Smooth muscle cell (in vitro differentiated cells): ENCODE results near the gene SLC46A1. TPM values are rescaled to one million over a fixed set of nuclear protein-coding genes. Genes with fewer than 3 reads are reported as not detected.

Source experiments
- DNase-seq: peaks from one replicate; lab custom pipeline; 2025; ENCODE audit not compliant: unreplicated experiment; lab: John Stamatoyannopoulos, UW
- H2AFZ ChIP-seq: fragments of 200-600 bp; sonication (generic); 2 replicates; pipeline ENCODE4 v1.6.0; 2016; ENCODE audit warnings: antibody characterized with exemption, low read depth, mild to moderate bottlenecking
- H3F3A ChIP-seq: fragments of 200-600 bp; sonication (generic); 2 replicates; pipeline ENCODE4 v1.6.0; 2017; ENCODE audit warnings: antibody characterized with exemption, low read depth
- H3K27ac ChIP-seq: fragments of 200-600 bp; sonication (generic); 2 replicates; pipeline ENCODE4 v1.5.1; 2016; ENCODE audit warnings: low read depth, mild to moderate bottlenecking
- H3K27me3 ChIP-seq: fragments of 200-600 bp; sonication (generic); 2 replicates; pipeline ENCODE4 v1.6.1; 2016; ENCODE audit warnings: low read depth, mild to moderate bottlenecking
- H3K36me3 ChIP-seq: fragments of 200-600 bp; sonication (generic); 2 replicates; pipeline ENCODE4 v1.5.1; 2016; ENCODE audit warnings: low read depth
- H3K4me1 ChIP-seq: fragments of 200-600 bp; sonication (generic); 2 replicates; pipeline ENCODE4 v1.5.1; 2016; ENCODE audit warnings: low read depth
- H3K4me2 ChIP-seq: fragments of 200-600 bp; sonication (generic); 2 replicates; pipeline ENCODE4 v1.6.0; 2016; ENCODE audit warnings: mild to moderate bottlenecking
- H3K4me3 ChIP-seq: fragments of 200-600 bp; sonication (generic); 2 replicates; pipeline ENCODE4 v1.5.1; 2016; ENCODE audit warnings: mild to moderate bottlenecking
- H3K79me2 ChIP-seq: fragments of 200-600 bp; sonication (generic); 2 replicates; pipeline ENCODE4 v1.6.0; 2016; ENCODE audit warnings: low read depth, mild to moderate bottlenecking
- H3K9ac ChIP-seq: fragments of 200-600 bp; sonication (generic); 2 replicates; pipeline ENCODE4 v1.6.0; 2016; ENCODE audit warnings: low read depth
- H3K9me3 ChIP-seq: fragments of 200-600 bp; sonication (generic); replicated peaks from 2 replicates; pipeline ENCODE4 v1.5.1; 2016; ENCODE audit warnings: low read depth
- H4K20me1 ChIP-seq: fragments of 200-600 bp; sonication (generic); 2 replicates; pipeline ENCODE4 v1.6.0; 2016; ENCODE audit warnings: low read depth
- CTCF ChIP-seq: fragments of 200-600 bp; sonication (generic); IDR thresholded peaks from 2 replicates; pipeline ENCODE4 v1.5.1; 2017; ENCODE audit warnings: borderline replicate concordance, mild to moderate bottlenecking, antibody characterized with exemption; ENCODE audit not compliant: insufficient read depth, poor library complexity, severe bottlenecking
- WGBS: methylation state at CpG from one replicate; pipeline ENCODE4 v1.1.7; 2016; ENCODE audit warnings: low lambda C conversion rate; 5-methylcytosine and 5-hydroxymethylcytosine counted together
- polyA plus RNA-seq: library from polyadenylated mRNA; unstranded; fragments of >200 nt; fragmentation: Nextera tagmentation; extraction: Ambion mirVana; gene quantifications from 2 replicates; pipeline ENCODE4 v1.2.1, GENCODE V29; 2016
- total RNA-seq: library from RNA; depleted of rRNA; stranded (reverse); fragments of >200 nt; gene quantifications from 2 replicates; pipeline ENCODE4 v1.2.3, GENCODE V29; 2014

The SLC46A1 gene
- total and polyA plus RNA-seq, 2 experiments from 2014 or later: 7.0 to 20.9 TPM

- no peaks in the 10 kb centered on the region for H3K36me3 ChIP-seq
- no peaks in the 10 kb centered on the region for H3F3A ChIP-seq
- H3K27ac ChIP-seq: no peak overlapping the region
- no peak overlapping the region for H2AFZ ChIP-seq
- H3K4me1 ChIP-seq: no peaks in the 10 kb centered on the region
- no peaks in the 10 kb centered on the region for H3K79me2 ChIP-seq
- no peaks in the 10 kb centered on the region for H4K20me1 ChIP-seq
- DNase-seq: no peak
- no peak overlapping the region for H3K4me3 ChIP-seq
- 84% methylated on average over 7 of the region's 7 CpGs for WGBS
- no peaks in the 10 kb centered on the region for H3K9me3 ChIP-seq
- H3K4me2 ChIP-seq: no peak overlapping the region
- TF ChIP-seq CTCF: no peak
- no peaks in the 10 kb centered on the region for H3K27me3 ChIP-seq
- no peak overlapping the region for H3K9ac ChIP-seq
Measured at GRCh38 chr17:28421787-28422305, 15.8 kb upstream of the SLC46A1 start.

- Histone ChIP-seq H3K9ac (no peak overlapping the region), H3K27me3 (no peaks in the 10 kb centered on the region), H3K4me3 (no peak overlapping the region), H3K27ac (no peak overlapping the region), H3K9me3 (no peaks in the 10 kb centered on the region), H3F3A (no peaks in the 10 kb centered on the region), H3K4me2 (no peak overlapping the region), H4K20me1 (no peaks in the 10 kb centered on the region), H3K79me2 (no peaks in the 10 kb centered on the region), H2AFZ (no peak overlapping the region), H3K4me1 (no peaks in the 10 kb centered on the region), H3K36me3 (no peaks in the 10 kb centered on the region)
- TF ChIP-seq CTCF: peak; percentile 57
- no peak for DNase-seq
- 28% methylated on average over 13 of the region's 13 CpGs for WGBS
Measured at GRCh38 chr17:28416703-28417311, 10.8 kb upstream of the SLC46A1 start.

- H3K27me3 ChIP-seq: no peaks in the 10 kb centered on the region
- H4K20me1 ChIP-seq: no peaks in the 10 kb centered on the region
- no peak overlapping the region for H3K4me2 ChIP-seq
- WGBS: 89% methylated on average over 3 of the region's 3 CpGs
- H3K27ac ChIP-seq: no peak overlapping the region
- no peaks in the 10 kb centered on the region for H3K36me3 ChIP-seq
- no peak for DNase-seq
- H3K4me1 ChIP-seq: no peaks in the 10 kb centered on the region
- no peaks in the 10 kb centered on the region for H3F3A ChIP-seq
- no peak overlapping the region for H3K9ac ChIP-seq
- H3K79me2 ChIP-seq: no peaks in the 10 kb centered on the region
- no peaks in the 10 kb centered on the region for H3K9me3 ChIP-seq
- H3K4me3 ChIP-seq: no peak overlapping the region
- H2AFZ ChIP-seq: no peak overlapping the region
- no peak for TF ChIP-seq CTCF
Measured at GRCh38 chr17:28415886-28416285, 9.9 kb upstream of the SLC46A1 start.

GRCh38 chr17:28413804-28414203 lies 7.8 kb upstream of the SLC46A1 start:
- Histone ChIP-seq H3K36me3 (no peaks in the 10 kb centered on the region), H3K27ac (no peak overlapping the region), H3F3A (no peaks in the 10 kb centered on the region), H4K20me1 (no peaks in the 10 kb centered on the region), H3K4me2 (no peak overlapping the region), H3K27me3 (no peaks in the 10 kb centered on the region), H3K9me3 (no peaks in the 10 kb centered on the region), H3K4me1 (no peaks in the 10 kb centered on the region), H2AFZ (no peak overlapping the region), H3K79me2 (no peaks in the 10 kb centered on the region), H3K9ac (no peak overlapping the region), H3K4me3 (no peak overlapping the region)
- DNase-seq: no peak
- no peak for TF ChIP-seq CTCF
- 74% methylated on average over 7 of the region's 7 CpGs for WGBS
